Esophagus squamous epithelium (tissue), 5 donors: ENCODE measurements around the gene DAAM1. TPM values are rescaled to one million over a fixed set of nuclear protein-coding genes. Genes with fewer than 3 reads are reported as not detected.

Experiments
- DNase-seq: peaks from one replicate; lab custom pipeline; 2025; lab: John Stamatoyannopoulos, UW
- H3K27ac ChIP-seq, 4 donors: fragments of 200-600 bp; sonication (generic); one replicate each; pipeline ENCODE4 v1.5.1; 2016 to 2019; ENCODE audit warnings: mild to moderate bottlenecking in 1 of 4
- H3K27me3 ChIP-seq, 4 donors: fragments of 200-600 bp; sonication (generic); 1 replicate in 3 of 4; 2 replicates in 1 of 4; pipeline versions ENCODE4 v1.5.1 to v1.6.0; 2017 to 2021; ENCODE audit warnings: antibody characterized with exemption in 1 of 4
- H3K36me3 ChIP-seq, 3 donors: fragments of 200-600 bp; sonication (generic); one replicate each; pipeline ENCODE4 v1.5.1; 2016 to 2019
- H3K4me1 ChIP-seq, 3 donors: fragments of 200-600 bp; sonication (generic); one replicate each; pipeline ENCODE4 v1.5.1; 2017 to 2019
- H3K4me3 ChIP-seq, 4 donors: fragments of 200-600 bp; sonication (generic); 1 replicate in 3 of 4; 2 replicates in 1 of 4; pipeline ENCODE4 v1.5.1; 2016 to 2019; ENCODE audit warnings: mild to moderate bottlenecking in 2 of 4, moderate library complexity in 1 of 4
- H3K9me3 ChIP-seq, 3 donors: fragments of 200-600 bp; sonication (generic); one replicate each; pipeline ENCODE4 v1.5.1; 2016 to 2019
- CTCF ChIP-seq, 6 experiments: fragments of 450-650 bp in 4 of 6; fragments of 200-600 bp in 2 of 6; sonication (generic) in 2 of 6; IDR thresholded peaks; one replicate each; pipeline ENCODE4 v1.5.1; 2016 to 2019; ENCODE audit warnings: antibody characterized with exemption in 6 of 6, mild to moderate bottlenecking in 4 of 6, moderate library complexity in 4 of 6
- POLR2A ChIP-seq, 4 donors: fragments of 450-650 bp; IDR thresholded peaks; one replicate each; pipeline ENCODE4 v1.6.1; 2017; ENCODE audit warnings: antibody characterized with exemption in 4 of 4, mild to moderate bottlenecking in 4 of 4, moderate library complexity in 3 of 4
- whole genome bisulfite sequencing, 2 donors: methylation state at CpG; one replicate each; pipeline ENCODE4 v1.1.5; 2018; 5-methylcytosine and 5-hydroxymethylcytosine counted together
- intact Hi-C: fragments of 100-400 bp; cut with DNase I; formaldehyde crosslinking; loops from one replicate; pipeline ENCODE4 v1.15.0; 2022
- total RNA-seq, 4 donors: library from RNA; depleted of rRNA; stranded (reverse); fragments of >200 nt; gene quantifications; one replicate each; pipeline ENCODE4 v1.1.0, GENCODE V29; 2016
- donor health status: DM: yes; HTN: yes; CAD: no.

Gene DAAM1
- total RNA-seq, 4 donors from 2014 or later = 47.2 to 91.7 (median 64.0) TPM

GRCh38 chr14:59267046-59267445, 78.6 kb downstream of the DAAM1 start:
- Histone ChIP-seq H3K4me1 (peaks cover 0 to 28% (median 0%) of the 10 kb centered on the region in 3 donors), H3K4me3 (no peak overlapping the region), H3K27me3 (no peaks in the 10 kb centered on the region), H3K27ac (no peak overlapping the region), H3K9me3 (no peaks in the 10 kb centered on the region), H3K36me3 (peaks cover 0 to 47% (median 0%) of the 10 kb centered on the region in 3 donors)
- TF ChIP-seq CTCF (IDR thresholded peaks at IDR 0.05) (no peak), POLR2A (IDR thresholded peaks at IDR 0.05) (no peak)
- 81 to 87% methylated on average over 2 of the region's 2 CpGs for WGBS, 2 donors
- intact Hi-C loops = no loop called here
- DNase-seq = no peak

GRCh38 chr14:59268011-59268410, 79.5 kb downstream of the DAAM1 start:
- intact Hi-C loops = no loop called here
- TF ChIP-seq CTCF (IDR thresholded peaks at IDR 0.05) (no peak), POLR2A (IDR thresholded peaks at IDR 0.05) (no peak)
- no peak for DNase-seq

GRCh38 chr14:59268858-59269257, 80.4 kb downstream of the DAAM1 start:
- H3K9me3 ChIP-seq = no peaks in the 10 kb centered on the region
- no peak overlapping the region for H3K4me3 ChIP-seq
- peaks cover 0 to 26% (median 2%) of the 10 kb centered on the region in 3 donors for H3K4me1 ChIP-seq
- TF ChIP-seq CTCF (IDR thresholded peaks at IDR 0.05) (no peak), POLR2A (IDR thresholded peaks at IDR 0.05) (no peak)
- no peak overlapping the region for H3K27ac ChIP-seq
- no peak for DNase-seq
- intact Hi-C loops = no loop called here
- no peaks in the 10 kb centered on the region for H3K27me3 ChIP-seq
- peaks cover 0 to 41% (median 0%) of the 10 kb centered on the region in 3 donors for H3K36me3 ChIP-seq
- 73 to 74% methylated on average over 5 of the region's 5 CpGs for WGBS, 2 donors

More at GRCh38 chr14:59268011-59268410, 79.5 kb downstream of the DAAM1 start:
- Histone ChIP-seq H3K4me3 (no peak overlapping the region), H3K9me3 (no peaks in the 10 kb centered on the region), H3K4me1 (peaks cover 0 to 25% (median 0%) of the 10 kb centered on the region in 3 donors), H3K27me3 (no peaks in the 10 kb centered on the region), H3K36me3 (peaks cover 0 to 47% (median 0%) of the 10 kb centered on the region in 3 donors), H3K27ac (no peak overlapping the region)
- 67 to 78% methylated on average over 10 of the region's 10 CpGs for WGBS, 2 donors

GRCh38 chr14:59269466-59269865, 81.0 kb downstream of the DAAM1 start:
- intact Hi-C loops = no loop called here
- no peaks in the 10 kb centered on the region for H3K9me3 ChIP-seq
- no peak overlapping the region for H3K27ac ChIP-seq
- H3K4me3 ChIP-seq = no peak overlapping the region
- H3K36me3 ChIP-seq = peaks cover 0 to 35% (median 0%) of the 10 kb centered on the region in 3 donors
- no peaks in the 10 kb centered on the region for H3K27me3 ChIP-seq
- no peak for DNase-seq
- TF ChIP-seq POLR2A (IDR thresholded peaks at IDR 0.05) = no peak
- no peak for TF ChIP-seq CTCF (IDR thresholded peaks at IDR 0.05)
- peaks cover 2 to 32% (median 6%) of the 10 kb centered on the region in 3 donors for H3K4me1 ChIP-seq
- WGBS, 2 donors = 91 to 96% methylated on average over 1 to 3 of the region's 3 CpGs

- intact Hi-C loops = no loop called here
- Histone ChIP-seq H3K27me3 (no peaks in the 10 kb centered on the region), H3K27ac (no peak overlapping the region), H3K36me3 (peaks cover 0 to 19% (median 0%) of the 10 kb centered on the region in 3 donors), H3K9me3 (no peaks in the 10 kb centered on the region), H3K4me1 (peaks cover 15 to 41% (median 23%) of the 10 kb centered on the region in 3 donors), H3K4me3 (no peak overlapping the region)
- TF ChIP-seq CTCF (IDR thresholded peaks at IDR 0.05) (no peak), POLR2A (IDR thresholded peaks at IDR 0.05) (no peak)
- DNase-seq = no peak
- 81 to 83% methylated on average over 2 of the region's 2 CpGs for WGBS, 2 donors
These were observed 82.8 kb downstream of the DAAM1 start for GRCh38 chr14:59271256-59271655.
